GM19193 (cell line): ENCODE data around the gene AGR3.

Experiments used
- POLR2A ChIP-seq: IDR thresholded peaks from 4 replicates; pipeline ENCODE4 v1.6.1; 2011; ENCODE audit not compliant: insufficient read depth, insufficient read length; ENCODE audit errors: extremely low read depth

AGR3 gene

DNA sequence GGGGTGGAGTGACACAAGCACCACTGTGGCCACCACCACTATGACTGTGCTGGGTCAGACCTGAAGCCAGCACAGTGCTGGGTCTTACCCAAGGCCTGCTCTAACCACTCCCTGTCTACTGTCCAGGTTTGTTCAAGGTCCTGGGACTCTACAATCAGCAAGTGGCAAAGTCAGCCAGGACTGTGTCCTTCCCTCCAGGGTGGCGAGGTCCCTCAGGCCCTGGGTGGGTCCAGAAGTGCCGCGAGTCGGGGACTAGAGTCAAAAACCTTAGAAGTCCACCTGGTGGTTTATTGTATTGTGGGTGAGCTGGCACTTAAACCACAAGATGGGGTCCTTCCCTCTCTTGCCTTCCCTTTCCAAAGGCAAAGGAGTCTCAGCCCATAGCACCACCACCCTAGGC is 30.8 kb upstream of the AGR3 start:
- TF ChIP-seq POLR2A: no peak

GRCh38 chr7:16908561-16908960 is 26.8 kb upstream of the AGR3 start:
- no peak for TF ChIP-seq POLR2A

DNA sequence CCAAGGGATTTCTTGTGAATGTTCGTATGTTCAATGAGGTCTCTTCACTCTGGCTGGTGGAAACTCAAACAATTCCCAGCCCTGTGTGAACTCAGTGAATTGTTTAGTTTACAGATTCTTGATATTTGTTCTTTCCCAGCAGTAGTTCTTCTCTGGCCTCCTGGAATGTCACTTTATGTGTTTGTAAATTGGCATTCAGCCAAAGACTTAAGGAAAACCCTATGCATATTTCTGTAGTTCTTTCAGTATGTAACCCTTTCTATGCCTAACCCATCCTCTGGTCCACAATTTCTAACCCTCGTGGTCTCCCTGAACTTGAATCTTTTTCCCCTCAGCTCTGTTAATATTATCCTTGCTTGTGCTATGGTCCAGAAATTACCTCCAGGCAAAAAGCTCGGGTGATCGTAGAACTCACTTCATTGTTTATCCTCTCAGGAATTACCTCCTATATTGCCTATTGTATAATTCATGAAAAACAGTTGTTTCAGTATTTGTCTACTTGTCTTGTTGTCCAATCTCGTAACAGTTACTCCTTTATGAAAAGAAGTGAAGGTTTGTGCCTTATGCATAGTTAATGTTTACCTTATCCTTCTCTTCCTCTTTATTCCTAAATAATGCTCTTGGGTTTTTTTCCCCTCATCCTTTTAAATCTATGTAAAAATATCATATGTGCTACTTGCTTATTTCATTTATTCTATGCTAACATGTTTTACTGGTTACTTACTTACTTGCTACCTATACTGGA is 23.7 kb upstream of the AGR3 start:
- TF ChIP-seq POLR2A: no peak

DNA sequence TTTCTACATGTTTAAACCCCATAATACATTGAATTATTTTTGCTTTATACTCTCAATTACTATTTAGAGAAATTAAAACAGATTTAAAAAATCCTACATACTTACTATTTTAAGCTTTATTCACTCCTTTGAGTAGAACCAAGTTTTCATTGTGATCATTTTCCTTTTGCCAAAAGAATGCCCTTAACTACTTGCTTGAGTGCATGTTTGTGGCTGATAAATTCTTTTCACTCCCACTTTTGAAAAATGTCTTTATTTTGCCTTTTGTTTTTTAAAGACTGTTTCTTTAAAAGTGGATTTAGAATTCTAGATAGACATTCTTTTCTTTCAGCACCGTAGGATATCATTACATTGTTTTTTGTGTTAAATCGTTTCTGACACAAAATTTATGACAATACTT is 22.3 kb upstream of the AGR3 start:
- TF ChIP-seq POLR2A: no peak

- no peak for TF ChIP-seq POLR2A
These were observed 18.5 kb upstream of the AGR3 start for GRCh38 chr7:16900209-16900768.

DNA sequence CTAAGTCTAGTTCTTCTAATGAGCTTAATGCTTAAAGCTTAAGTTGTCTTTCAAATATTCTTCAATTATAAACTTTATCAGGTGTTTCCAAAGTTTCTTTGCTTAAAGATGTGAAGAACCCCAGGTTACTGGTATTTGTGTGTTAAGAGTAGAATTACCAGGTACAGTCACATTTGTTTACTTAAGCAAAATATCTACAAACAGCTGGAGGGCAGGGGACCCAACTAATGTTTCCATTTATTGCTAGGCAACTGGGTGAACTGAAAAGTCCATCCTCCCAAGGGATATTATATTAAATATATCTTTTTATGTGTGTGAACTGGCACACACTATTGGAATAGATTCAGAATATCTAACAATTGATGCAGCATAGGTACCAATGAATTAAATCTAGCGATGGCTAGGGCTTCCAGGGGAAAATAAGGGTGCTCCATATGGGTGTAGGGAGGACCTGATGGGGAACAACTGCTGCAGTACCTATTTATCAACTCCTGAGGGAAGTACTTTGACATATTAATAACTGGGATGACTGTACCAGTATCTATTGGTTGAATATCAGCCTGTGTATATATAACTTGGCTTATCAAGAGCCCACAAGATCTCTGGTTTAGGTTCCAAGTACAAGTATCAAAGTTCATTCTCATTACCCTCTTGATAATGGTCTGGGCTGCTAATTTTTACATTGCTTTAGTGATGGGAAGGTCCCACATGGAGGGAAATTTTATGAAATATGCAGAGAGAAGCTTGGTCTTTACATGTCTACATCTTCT is 10.3 kb upstream of the AGR3 start:
- TF ChIP-seq POLR2A: no peak

- no peak for TF ChIP-seq POLR2A
These were observed 9.6 kb upstream of the AGR3 start for GRCh38 chr7:16891338-16891737.

DNA sequence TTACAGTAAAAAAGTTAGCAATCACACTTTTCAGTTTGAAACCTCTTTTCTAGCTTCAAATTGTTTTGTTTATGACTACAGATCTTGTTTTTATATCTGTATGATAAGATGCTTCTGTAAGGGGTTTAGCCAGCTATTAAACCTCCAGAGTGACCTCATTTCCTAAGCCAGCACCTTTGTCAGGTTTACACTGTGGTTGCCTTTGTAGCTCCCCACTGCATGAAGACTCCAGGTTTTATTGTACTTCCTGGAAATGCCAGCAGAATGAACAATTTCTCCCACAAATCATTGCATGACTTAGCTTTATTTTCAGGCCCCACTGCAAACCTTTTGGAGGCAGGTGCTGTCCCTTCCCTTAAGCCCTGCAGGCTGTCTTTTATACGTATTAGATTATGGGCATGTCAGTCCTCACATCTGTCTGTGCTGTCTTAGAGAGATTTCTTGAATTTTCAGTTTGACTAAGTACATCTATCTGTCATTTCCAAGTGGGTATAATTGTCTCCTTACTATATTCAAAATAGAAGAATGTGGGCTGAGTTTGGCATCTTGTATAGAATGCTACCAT is 8.2 kb upstream of the AGR3 start:
- no peak for TF ChIP-seq POLR2A

- TF ChIP-seq POLR2A: no peak
These were observed 7.5 kb upstream of the AGR3 start for GRCh38 chr7:16889305-16889704.

GRCh38 chr7:16883918-16884317 is 2.1 kb upstream of the AGR3 start:
- TF ChIP-seq POLR2A: no peak

DNA sequence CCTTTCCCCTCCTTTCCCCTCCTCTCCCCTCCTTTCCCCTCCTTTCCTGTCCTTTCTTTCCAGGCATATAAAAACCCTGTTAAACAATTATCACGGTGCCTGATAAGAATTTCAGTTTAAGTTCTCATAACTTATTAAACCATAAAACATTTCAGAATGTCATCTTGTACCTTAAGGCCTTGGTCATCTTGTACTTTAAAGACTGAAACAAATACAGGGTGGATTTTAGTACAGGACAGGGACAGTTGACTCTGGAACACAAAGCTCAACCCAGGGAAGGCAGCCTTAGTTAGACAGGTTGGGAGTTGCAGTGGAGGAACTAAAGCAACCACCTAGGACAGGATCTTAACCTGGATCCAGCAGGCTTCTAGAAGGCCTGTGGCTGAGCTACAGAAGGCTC is 1.2 kb downstream of the AGR3 start:
- no peak for TF ChIP-seq POLR2A

DNA sequence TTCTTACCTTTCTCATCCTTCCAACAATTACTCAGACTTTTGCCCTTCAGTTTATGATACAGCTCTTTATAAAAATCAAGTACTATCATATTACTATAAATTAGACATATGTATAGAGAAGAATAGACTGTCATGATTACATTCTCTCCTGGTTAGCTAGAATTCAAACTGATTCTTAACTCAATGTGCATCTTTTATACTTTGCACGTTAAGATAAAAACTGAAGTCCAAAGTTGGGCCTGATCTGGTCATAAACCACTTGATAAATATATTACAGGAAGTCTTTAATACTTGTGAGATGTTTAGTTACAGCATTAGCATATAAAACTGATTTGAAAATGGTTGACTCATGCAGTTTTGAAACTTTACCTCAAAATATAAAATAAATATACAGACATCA is 2.6 kb downstream of the AGR3 start:
- TF ChIP-seq POLR2A: no peak

GRCh38 chr7:16875861-16876260 is 5.9 kb downstream of the AGR3 start:
- TF ChIP-seq POLR2A: no peak

DNA sequence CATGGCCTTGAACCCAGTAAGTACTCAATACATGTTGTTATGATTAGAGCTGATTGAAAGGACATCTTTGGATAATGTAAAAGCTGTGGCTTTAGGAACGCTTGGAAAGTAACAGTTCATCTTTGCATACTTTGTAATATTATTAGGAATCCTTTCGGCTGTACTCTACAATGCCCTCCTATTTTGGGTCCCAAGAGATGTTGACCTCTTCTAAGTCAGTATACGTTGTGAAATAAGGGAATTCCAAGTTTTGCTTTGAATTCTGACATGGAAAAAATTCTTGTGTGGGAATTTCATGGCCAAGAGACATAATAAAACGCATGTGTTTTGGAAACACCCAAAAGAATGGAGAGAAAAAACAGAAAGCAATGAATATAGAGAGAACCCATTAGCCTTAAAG is 7.7 kb downstream of the AGR3 start:
- no peak for TF ChIP-seq POLR2A

- no peak for TF ChIP-seq POLR2A
These were observed 14.5 kb downstream of the AGR3 start for GRCh38 chr7:16867328-16867727.

- no peak for TF ChIP-seq POLR2A
These were observed 30.0 kb downstream of the AGR3 start for GRCh38 chr7:16851829-16852228.
